HepG2 (cell line): ENCODE results near the gene SOCS7. TPM values are rescaled to one million over a fixed set of nuclear protein-coding genes. Genes with fewer than 3 reads are reported as not detected.

Source experiments
- CEBPB ChIP-seq: IDR thresholded peaks from 2 replicates; pipeline ENCODE4 v1.6.1; 2011; ENCODE audit warnings: low read depth, low read length, improper control_type of control experiment, borderline replicate concordance
- ETV5 ChIP-seq: IDR thresholded peaks from 2 replicates; pipeline ENCODE4 v1.6.1; 2018; ENCODE audit warnings: missing biosample characterization, missing genetic modification reagents, inconsistent platforms, borderline replicate concordance
- HDAC1 ChIP-seq: sonication (generic); formaldehyde crosslinking; IDR thresholded peaks from 2 replicates; pipeline ENCODE4 v1.5.1; 2020; ENCODE audit warnings: mild to moderate bottlenecking, missing genetic modification reagents
- HMGXB4 ChIP-seq, 2 experiments: sonication (generic) in 1 of 2; formaldehyde crosslinking in 1 of 2; IDR thresholded peaks; 2 replicates each; pipeline versions ENCODE4 v1.4.0 to v1.6.1; 2018 to 2020; ENCODE audit warnings: missing genetic modification reagents in 2 of 2, borderline replicate concordance in 1 of 2, low read depth in 1 of 2, mild to moderate bottlenecking in 1 of 2, missing biosample characterization in 1 of 2
- MTA1 ChIP-seq: sonication (generic); formaldehyde crosslinking; IDR thresholded peaks from 2 replicates; pipeline ENCODE4 v1.4.0; 2020; ENCODE audit warnings: missing genetic modification reagents, mild to moderate bottlenecking, borderline replicate concordance
- NONO ChIP-seq, 2 experiments: fragments of 450-650 bp in 1 of 2; sonication (generic) in 1 of 2; formaldehyde crosslinking in 1 of 2; IDR thresholded peaks in 1 of 2; conservative IDR thresholded peaks in 1 of 2; 2 replicates each; pipeline versions ENCODE4 v1.6.1 to v1.8.0; 2017 to 2022; ENCODE audit warnings: mild to moderate bottlenecking in 1 of 2, missing genetic modification reagents in 1 of 2, moderate library complexity in 1 of 2
- NPAS2 ChIP-seq: sonication (generic); formaldehyde crosslinking; IDR thresholded peaks from 2 replicates; pipeline ENCODE4 v1.8.0; 2022; ENCODE audit warnings: mild to moderate bottlenecking, missing genetic modification reagents, borderline replicate concordance
- NRL ChIP-seq: sonication (generic); formaldehyde crosslinking; IDR thresholded peaks from 2 replicates; pipeline ENCODE4 v1.5.0; 2020; ENCODE audit warnings: missing genetic modification reagents, mild to moderate bottlenecking, moderate library complexity, borderline replicate concordance
- PAWR ChIP-seq: sonication (generic); formaldehyde crosslinking; IDR thresholded peaks from 2 replicates; pipeline ENCODE4 v1.4.0; 2020; ENCODE audit warnings: missing genetic modification reagents, mild to moderate bottlenecking, borderline replicate concordance
- PCBP1 ChIP-seq: fragments of 200-400 bp; formaldehyde crosslinking; IDR thresholded peaks from 2 replicates; pipeline ENCODE4 v1.6.1; 2017; ENCODE audit warnings: mild to moderate bottlenecking, low read depth, low read length, borderline replicate concordance
- PHF21A ChIP-seq: sonication (generic); formaldehyde crosslinking; IDR thresholded peaks from 2 replicates; pipeline ENCODE4 v1.5.0; 2020; ENCODE audit warnings: mild to moderate bottlenecking, missing genetic modification reagents
- POLR2G ChIP-seq: fragments of 200-400 bp; formaldehyde crosslinking; IDR thresholded peaks from 2 replicates; pipeline ENCODE4 v1.6.1; 2018; ENCODE audit warnings: mild to moderate bottlenecking, low read depth, low read length, moderate library complexity
- SAP130 ChIP-seq: IDR thresholded peaks from 2 replicates; pipeline ENCODE4 v1.6.1; 2016; ENCODE audit warnings: low read depth
- TBX2 ChIP-seq: sonication (generic); formaldehyde crosslinking; IDR thresholded peaks from 2 replicates; pipeline ENCODE4 v1.5.0; 2020; ENCODE audit warnings: missing genetic modification reagents, mild to moderate bottlenecking, borderline replicate concordance
- ZHX2 ChIP-seq, 2 experiments: sonication (generic) in 1 of 2; formaldehyde crosslinking in 1 of 2; IDR thresholded peaks; 2 replicates each; pipeline versions ENCODE4 v1.6.1 to v1.9.0; 2014 to 2022; ENCODE audit warnings: antibody characterized with exemption in 1 of 2, borderline replicate concordance in 1 of 2, inconsistent platforms in 1 of 2, low read depth in 1 of 2, missing genetic modification reagents in 1 of 2
- ZNF331 ChIP-seq: sonication (generic); formaldehyde crosslinking; IDR thresholded peaks from 2 replicates; pipeline ENCODE4 v1.4.0; 2020; ENCODE audit warnings: missing genetic modification reagents
- ZNF546 ChIP-seq: sonication (generic); formaldehyde crosslinking; conservative IDR thresholded peaks from 2 replicates; pipeline ENCODE4 v1.8.1; 2023; ENCODE audit warnings: mild to moderate bottlenecking, missing genetic modification reagents
- ZNF781 ChIP-seq: sonication (generic); formaldehyde crosslinking; IDR thresholded peaks from 2 replicates; pipeline ENCODE4 v1.5.1; 2020; ENCODE audit warnings: borderline replicate concordance, mild to moderate bottlenecking, missing genetic modification reagents; ENCODE audit errors: not compliant biosample characterization
- ZNF792 ChIP-seq: IDR thresholded peaks from 2 replicates; pipeline ENCODE4 v1.6.1; 2016
- polyA plus RNA-seq, 8 experiments: library from polyadenylated mRNA; depleted of rRNA in 3 of 8; stranded (reverse) in 7 of 8; unstranded in 1 of 8; fragments of >200 nt; fragmentation: Illumina TruSeq in 4 of 8; extraction: Trizol in 4 of 8; gene quantifications; 2 replicates each; pipeline versions ENCODE4 v1.2.1 to v1.2.3, GENCODE V29; 2011 to 2016; ENCODE audit warnings: low read depth in 4 of 8, missing spikeins in 1 of 8, mixed read lengths in 1 of 8; ENCODE audit not compliant: insufficient read depth in 1 of 8
- total RNA-seq, 5 experiments: library from RNA; depleted of rRNA; stranded (reverse); fragments of >200 nt; fragmentation: Illumina TruSeq; extraction: Trizol; gene quantifications; 2 replicates each; pipeline ENCODE4 v1.2.3, GENCODE V29; 2016; ENCODE audit warnings: low read depth in 1 of 5

Gene SOCS7
- total and polyA plus RNA-seq, 2 of the 13 experiments (the other 11 are each of a cell fraction or from before 2014, with no cell fraction given): 19.2 to 24.2 TPM

- TF ChIP-seq TBX2 (CRISPR knock-in tag): peak; percentile 70
- peak; percentile 41; the same call in 1 of the 2 replicates for TF ChIP-seq NRL
- peak; percentile 61; the same call in 1 of the 2 replicates for TF ChIP-seq SAP130 (CRISPR knock-in tag)
- peak; percentile 86; the same call in 1 of the 2 replicates for TF ChIP-seq MTA1 (CRISPR knock-in tag)
- TF ChIP-seq NPAS2 (CRISPR knock-in tag): no peak
- TF ChIP-seq ZNF331 (CRISPR knock-in tag): peak; percentile 57
- peak; percentile 96 for TF ChIP-seq POLR2G
- peak; percentile 77; the same call in 1 of the 2 replicates for TF ChIP-seq ZNF546 (CRISPR knock-in tag)
- TF ChIP-seq ZNF781 (CRISPR knock-in tag): peak; percentile 82
- TF ChIP-seq ZNF792: 0 out of 2 replicates have a peak, but pooled peaks have one; percentile 38
- peak; percentile 63; the same call in 1 of the 2 replicates for TF ChIP-seq PHF21A (CRISPR knock-in tag)
- TF ChIP-seq ZHX2 (IDR thresholded peaks at IDR 0.05; ENCODE audit: low read depth): no peak
- TF ChIP-seq ZHX2 (CRISPR knock-in tag; IDR thresholded peaks at IDR 0.05; ENCODE audit: borderline replicate concordance): no peak
- TF ChIP-seq ETV5 (CRISPR knock-in tag): peak; percentile 50; the same call in 1 of the 2 replicates
- TF ChIP-seq HMGXB4 (CRISPR knock-in tag; IDR thresholded peaks at IDR 0.05; ENCODE audit: borderline replicate concordance in 1 of 2, low read depth in 1 of 2): peak; percentile 24 to 74; a peak in 3 of 4 replicates
- TF ChIP-seq PCBP1: peak; percentile 95
- 0 out of 2 replicates have a peak, but pooled peaks have one; percentile 23 for TF ChIP-seq PAWR
- 0 out of 2 replicates have a peak, but pooled peaks have one; percentile 28 for TF ChIP-seq HDAC1 (CRISPR knock-in tag)
- no peak for TF ChIP-seq NONO (IDR thresholded peaks at IDR 0.05)
- TF ChIP-seq NONO (CRISPR knock-in tag; conservative IDR thresholded peaks at IDR 0.05): peak; percentile 56; the same call in 1 of the 2 replicates
- TF ChIP-seq CEBPB: peak; percentile 94
Observed at GRCh38 chr17:38415250-38416194, 63.9 kb downstream of the SOCS7 start (continued).
